H9 (cell line): ENCODE results near the gene DMRTA2. TPM values are rescaled to one million over a fixed set of nuclear protein-coding genes. Genes with fewer than 3 reads are reported as not detected.

ENCODE experiments used
- DNase-seq: peaks from one replicate; pipeline ENCODE4 v3.0.0-alpha.2; 2017
- H2AFZ ChIP-seq: one replicate; pipeline ENCODE4 v1.6.1; 2013; ENCODE audit warnings: mild to moderate bottlenecking, low read length, control low read depth, moderate library complexity
- H2AK5ac ChIP-seq: 2 replicates; pipeline ENCODE4 v1.6.1; 2013; ENCODE audit warnings: low read length, control low read depth, mixed read lengths; ENCODE audit not compliant: insufficient read length
- H2BK120ac ChIP-seq: one replicate; pipeline ENCODE4 v1.6.1; 2013; ENCODE audit warnings: low read depth, mild to moderate bottlenecking, low read length, control low read depth, inconsistent platforms; ENCODE audit not compliant: poor library complexity, severe bottlenecking
- H2BK12ac ChIP-seq: 2 replicates; pipeline ENCODE4 v1.6.1; 2013; ENCODE audit warnings: low read length, control low read depth, mixed read lengths, low read depth; ENCODE audit not compliant: insufficient read length
- H2BK15ac ChIP-seq: 2 replicates; pipeline ENCODE4 v1.6.1; 2013; ENCODE audit warnings: low read depth, low read length, control low read depth
- H2BK20ac ChIP-seq: one replicate; pipeline ENCODE4 v1.6.1; 2013; ENCODE audit warnings: low read depth, mild to moderate bottlenecking, low read length, control low read depth, inconsistent platforms; ENCODE audit not compliant: poor library complexity, severe bottlenecking
- H2BK5ac ChIP-seq: 2 replicates; pipeline ENCODE4 v1.6.1; 2013; ENCODE audit warnings: low read length, control low read depth, mixed read lengths; ENCODE audit not compliant: insufficient read length
- H3K14ac ChIP-seq: 2 replicates; pipeline ENCODE4 v1.6.1; 2013; ENCODE audit warnings: low read length, control low read depth; ENCODE audit not compliant: insufficient read depth
- H3K18ac ChIP-seq: 2 replicates; pipeline ENCODE4 v1.6.1; 2013; ENCODE audit warnings: low read depth, mild to moderate bottlenecking, mixed read lengths, low read length, control low read depth; ENCODE audit not compliant: insufficient read length
- H3K23ac ChIP-seq: 2 replicates; pipeline ENCODE4 v1.6.1; 2013; ENCODE audit warnings: low read length, control low read depth, mixed read lengths, low read depth; ENCODE audit not compliant: insufficient read length
- H3K23me2 ChIP-seq: 2 replicates; pipeline ENCODE4 v1.6.1; 2013; ENCODE audit warnings: low read depth, mild to moderate bottlenecking, mixed read lengths, low read length, control low read depth; ENCODE audit not compliant: insufficient read length, poor library complexity, severe bottlenecking
- H3K27ac ChIP-seq: 2 replicates; pipeline ENCODE4 v1.5.1; 2013; ENCODE audit warnings: low read length, control low read depth, mixed read lengths, low read depth; ENCODE audit not compliant: insufficient read length
- H3K27me3 ChIP-seq: 2 replicates; pipeline ENCODE4 v1.6.1; 2013; ENCODE audit warnings: low read length, control low read depth, inconsistent platforms; ENCODE audit not compliant: insufficient read depth
- H3K4ac ChIP-seq: 2 replicates; pipeline ENCODE4 v1.6.1; 2013; ENCODE audit warnings: low read depth, mild to moderate bottlenecking, control low read depth, inconsistent platforms, low read length, moderate library complexity
- H3K4me1 ChIP-seq: 2 replicates; pipeline ENCODE4 v1.6.1; 2013; ENCODE audit warnings: low read length, control low read depth, inconsistent platforms; ENCODE audit not compliant: insufficient read depth
- H3K4me2 ChIP-seq: 2 replicates; pipeline ENCODE4 v1.6.1; 2013; ENCODE audit warnings: low read length, control low read depth, mixed read lengths; ENCODE audit not compliant: insufficient read length, insufficient read depth
- H3K56ac ChIP-seq: 2 replicates; pipeline ENCODE4 v1.6.1; 2013; ENCODE audit warnings: low read depth, mild to moderate bottlenecking, mixed read lengths, low read length, control low read depth; ENCODE audit not compliant: insufficient read length
- H3K79me1 ChIP-seq: 2 replicates; pipeline ENCODE4 v1.6.1; 2013; ENCODE audit warnings: low read depth, mild to moderate bottlenecking, moderate library complexity, low read length, control low read depth, inconsistent platforms; ENCODE audit not compliant: insufficient read depth, poor library complexity, severe bottlenecking
- H3K79me2 ChIP-seq: 2 replicates; pipeline ENCODE4 v1.6.1; 2013; ENCODE audit warnings: low read length, control low read depth, inconsistent platforms; ENCODE audit not compliant: insufficient read depth
- H3K9ac ChIP-seq: 2 replicates; pipeline ENCODE4 v1.6.1; 2013; ENCODE audit warnings: low read length, control low read depth, mixed read lengths; ENCODE audit not compliant: insufficient read length; ENCODE audit errors: extremely low read depth
- H3K9me3 ChIP-seq: one replicate; pipeline ENCODE4 v1.6.1; 2013; ENCODE audit warnings: low read depth, low read length, inconsistent platforms; ENCODE audit not compliant: control insufficient read depth
- H3T11ph ChIP-seq: one replicate; pipeline ENCODE4 v1.6.1; 2013; ENCODE audit warnings: mild to moderate bottlenecking, low read length, control low read depth, inconsistent platforms
- H4K20me1 ChIP-seq: one replicate; pipeline ENCODE4 v1.6.1; 2013; ENCODE audit not compliant: control insufficient read depth, insufficient read length, insufficient read depth
- H4K5ac ChIP-seq: 2 replicates; pipeline ENCODE4 v1.6.1; 2013; ENCODE audit warnings: low read depth, mild to moderate bottlenecking, mixed read lengths, low read length, control low read depth; ENCODE audit not compliant: insufficient read length
- H4K8ac ChIP-seq: replicated peaks from 2 replicates; pipeline ENCODE4 v1.6.1; 2013; ENCODE audit warnings: low read length, control low read depth, mixed read lengths, low read depth; ENCODE audit not compliant: insufficient read length
- H4K91ac ChIP-seq: 2 replicates; pipeline ENCODE4 v1.6.1; 2013; ENCODE audit warnings: low read depth, mild to moderate bottlenecking, moderate library complexity, mixed read lengths, low read length, control low read depth; ENCODE audit not compliant: insufficient read length
- H3K27ac Mint-ChIP-seq, 3 experiments: 2 replicates in 2 of 3; 3 replicates in 1 of 3; pipeline ENCODE4 v1.8.0; 2020 to 2021; ENCODE audit warnings: mixed read lengths in 3 of 3, mild to moderate bottlenecking in 1 of 3, moderate library complexity in 1 of 3
- H3K27me3 Mint-ChIP-seq: 2 replicates; pipeline ENCODE4 v1.8.0; 2021; ENCODE audit warnings: low read depth, mild to moderate bottlenecking, moderate library complexity, mixed read lengths
- H3K36me3 Mint-ChIP-seq, 3 experiments: 2 replicates in 2 of 3; 3 replicates in 1 of 3; pipeline ENCODE4 v1.8.0; 2020 to 2021; ENCODE audit warnings: low read depth in 3 of 3, mixed read lengths in 3 of 3; ENCODE audit not compliant: insufficient read depth in 1 of 3
- H3K4me1 Mint-ChIP-seq, 2 experiments: 2 replicates each; pipeline ENCODE4 v1.8.0; 2020; ENCODE audit warnings: mixed read lengths in 2 of 2
- H3K4me3 Mint-ChIP-seq, 2 experiments: 2 replicates in 1 of 2; 3 replicates in 1 of 2; pipeline ENCODE4 v1.8.0; 2020 to 2021; ENCODE audit warnings: mild to moderate bottlenecking in 2 of 2, mixed read lengths in 2 of 2, moderate library complexity in 1 of 2
- H3K9me3 Mint-ChIP-seq, 2 experiments: 2 replicates in 1 of 2; 3 replicates in 1 of 2; pipeline ENCODE4 v1.8.0; 2020; ENCODE audit warnings: mild to moderate bottlenecking in 2 of 2, mixed read lengths in 2 of 2, moderate library complexity in 1 of 2
- CTCF ChIP-seq: fragments of 200-600 bp; sonication (generic); conservative IDR thresholded peaks from 3 replicates; pipeline ENCODE4 v1.8.0; 2021; ENCODE audit warnings: antibody characterized with exemption, mild to moderate bottlenecking
- WGBS: extraction: QIAGEN DNeasy Blood & Tissue Kit; methylation state at CpG from one replicate; pipeline ENCODE4 v1.1.7; 2013; ENCODE audit warnings: missing lambda C conversion rate, low lambda C conversion rate, mixed read lengths; ENCODE audit not compliant: insufficient read length; ENCODE audit errors: extremely low coverage; 5-methylcytosine and 5-hydroxymethylcytosine counted together
- total RNA-seq: library from RNA; stranded (reverse); gene quantifications from 2 replicates; pipeline ENCODE4 v1.2.1, GENCODE V29; 2021

The DMRTA2 gene
- total RNA-seq, 1 experiment from 2014 or later, result 0.11 TPM

- Histone ChIP-seq H4K20me1 (no peaks in the 10 kb centered on the region), H3K27ac (no peak overlapping the region), H3K9ac (no peak overlapping the region), H3K79me1 (no peaks in the 10 kb centered on the region), H3K9me3 (no peaks in the 10 kb centered on the region), H3K14ac (no peak overlapping the region), H4K5ac (no peak overlapping the region), H3K23ac (no peak overlapping the region), H2AK5ac (no peak overlapping the region), H3K23me2 (peaks cover 9% of the 10 kb centered on the region), H3K18ac (no peak overlapping the region), H3K27me3 (peaks cover 98% of the 10 kb centered on the region), H3K79me2 (no peaks in the 10 kb centered on the region), H3K56ac (no peak overlapping the region), H2AFZ (no peak overlapping the region), H4K91ac (no peak overlapping the region), H2BK20ac (no peak overlapping the region), H4K8ac (no peak overlapping the region), H3T11ph (no peak overlapping the region), H2BK120ac (no peak overlapping the region), H2BK12ac (no peak overlapping the region), H3K4me1 (no peaks in the 10 kb centered on the region), H2BK15ac (no peak overlapping the region), H3K4ac (no peak overlapping the region), H3K4me2 (peak overlapping the region; percentile 38), H2BK5ac (no peak overlapping the region)
- Mint-ChIP-seq H3K4me1 (peaks cover 30 to 60% of the 10 kb centered on the region in 2 experiments), H3K9me3 (peaks cover 4 to 16% of the 10 kb centered on the region in 2 experiments), H3K4me3 (peak overlapping the region; percentile 53 to 84), H3K36me3 (peaks cover 0 to 4% (median 2%) of the 10 kb centered on the region in 3 experiments; a peak in 3 of 7 replicates), H3K27ac (no peak overlapping the region; a peak in 1 of 7 replicates), H3K27me3 (peaks cover 98% of the 10 kb centered on the region)
- no CpG with 5 or more reads among the region's 21 CpGs for WGBS
- no peak for TF ChIP-seq CTCF
- DNase-seq, result no peak
Measured at GRCh38 chr1:50422675-50422945, 633 bp downstream of the DMRTA2 start.
